ENCODE data around the gene EQTN. TPM values are rescaled to one million over a fixed set of nuclear protein-coding genes. Genes with fewer than 3 reads are reported as not detected.

Gene EQTN
- total RNA-seq, 1 experiment from 2014 or later, result not detected

DNA sequence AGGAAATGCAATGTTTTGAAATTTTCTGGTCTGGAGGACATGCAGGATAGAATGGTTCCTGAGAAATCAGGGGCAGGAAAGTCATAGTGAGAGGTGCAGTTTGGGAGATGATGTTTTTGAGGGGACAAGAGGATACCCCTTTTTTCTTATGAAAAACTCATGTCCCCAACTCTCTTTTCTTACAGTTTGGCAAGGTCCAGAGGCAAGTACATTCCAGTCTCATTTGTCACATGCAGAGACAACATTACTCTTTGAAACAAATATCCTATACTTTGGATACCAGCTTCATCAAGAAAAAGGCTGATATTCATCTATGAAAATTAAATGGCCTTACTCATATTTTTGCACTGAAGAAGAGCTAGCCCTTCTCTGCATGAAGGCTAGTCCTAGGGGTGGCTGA lies 48.2 kb downstream of the EQTN start:
- no peaks in the 10 kb centered on the region for H3K36me3 ChIP-seq (ENCODE audit: control insufficient read depth in 1 of 2, insufficient read depth in 2 of 2, low read length in 2 of 2)
- ATAC-seq, result no peak
- intact Hi-C loops (cut with micrococcal nuclease), result no loop called here
- peaks cover 0 to 4% of the 10 kb centered on the region in 2 experiments; a peak in 2 of 4 replicates for H3K4me1 ChIP-seq (ENCODE audit: control insufficient read depth in 1 of 2, insufficient read depth in 2 of 2, low read length in 2 of 2)
- no peak overlapping the region for H3K9ac ChIP-seq (ENCODE audit: low read length)
- H2AFZ ChIP-seq (ENCODE audit: low read depth, low read length, poor library complexity, severe bottlenecking), result no peak overlapping the region
- H3K9me2 ChIP-seq (ENCODE audit: insufficient read depth), result no peaks in the 10 kb centered on the region
- no peak overlapping the region for H3K4me2 ChIP-seq (ENCODE audit: low read length)
- ChIA-PET RAD21 (ENCODE audit: low non-redundant PET in 1 of 2, low total read pairs in 2 of 2, uncharacterized antibody in 2 of 2, unreplicated experiment in 2 of 2) (no interaction called here), POLR2A (no interaction called here), CTCF (no interaction called here)
- no peaks in the 10 kb centered on the region for H3K79me2 ChIP-seq (ENCODE audit: insufficient read depth, low read length)
- no peaks in the 10 kb centered on the region for H4K20me1 ChIP-seq (ENCODE audit: insufficient read depth)
- TF ChIP-seq EZH2phosphoT487 (IDR thresholded peaks at IDR 0.05; ENCODE audit: borderline replicate concordance), result no peak
- no peak for TF ChIP-seq SP1 (IDR thresholded peaks at IDR 0.05; ENCODE audit: low read depth)
- no peak for TF ChIP-seq SRF (IDR thresholded peaks at IDR 0.05; ENCODE audit: low read depth)
- no peak for TF ChIP-seq ZFX (IDR thresholded peaks at IDR 0.05)
- TF ChIP-seq YY1 (IDR thresholded peaks at IDR 0.05; ENCODE audit: extremely low read depth, insufficient replicate concordance, low read depth, low read length), result no peak
- TF ChIP-seq RAD21 (IDR thresholded peaks at IDR 0.05; ENCODE audit: low read depth), result no peak
- no peak for TF ChIP-seq FOSL1 (IDR thresholded peaks at IDR 0.05; ENCODE audit: low read depth)
- no peak for TF ChIP-seq ELF1 (IDR thresholded peaks at IDR 0.05; ENCODE audit: borderline replicate concordance, low read depth)
- TF ChIP-seq JUND (IDR thresholded peaks at IDR 0.05), result no peak
- no peak for TF ChIP-seq EZH2 (IDR thresholded peaks at IDR 0.05)
- no peak for TF ChIP-seq CEBPB (IDR thresholded peaks at IDR 0.05; ENCODE audit: low read depth)
- no peak for TF ChIP-seq SIN3A (IDR thresholded peaks at IDR 0.05; ENCODE audit: low read depth)
- TF ChIP-seq CBX3 (IDR thresholded peaks at IDR 0.05; ENCODE audit: low read depth), result no peak
- TF ChIP-seq, protein P1, sequence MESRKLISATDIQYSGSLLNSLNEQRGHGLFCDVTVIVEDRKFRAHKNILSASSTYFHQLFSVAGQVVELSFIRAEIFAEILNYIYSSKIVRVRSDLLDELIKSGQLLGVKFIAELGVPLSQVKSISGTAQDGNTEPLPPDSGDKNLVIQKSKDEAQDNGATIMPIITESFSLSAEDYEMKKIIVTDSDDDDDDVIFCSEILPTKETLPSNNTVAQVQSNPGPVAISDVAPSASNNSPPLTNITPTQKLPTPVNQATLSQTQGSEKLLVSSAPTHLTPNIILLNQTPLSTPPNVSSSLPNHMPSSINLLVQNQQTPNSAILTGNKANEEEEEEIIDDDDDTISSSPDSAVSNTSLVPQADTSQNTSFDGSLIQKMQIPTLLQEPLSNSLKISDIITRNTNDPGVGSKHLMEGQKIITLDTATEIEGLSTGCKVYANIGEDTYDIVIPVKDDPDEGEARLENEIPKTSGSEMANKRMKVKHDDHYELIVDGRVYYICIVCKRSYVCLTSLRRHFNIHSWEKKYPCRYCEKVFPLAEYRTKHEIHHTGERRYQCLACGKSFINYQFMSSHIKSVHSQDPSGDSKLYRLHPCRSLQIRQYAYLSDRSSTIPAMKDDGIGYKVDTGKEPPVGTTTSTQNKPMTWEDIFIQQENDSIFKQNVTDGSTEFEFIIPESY (IDR thresholded peaks at IDR 0.05; ENCODE audit: extremely low read depth, insufficient replicate concordance, low read length), result no peak
- TF ChIP-seq, protein P2, sequence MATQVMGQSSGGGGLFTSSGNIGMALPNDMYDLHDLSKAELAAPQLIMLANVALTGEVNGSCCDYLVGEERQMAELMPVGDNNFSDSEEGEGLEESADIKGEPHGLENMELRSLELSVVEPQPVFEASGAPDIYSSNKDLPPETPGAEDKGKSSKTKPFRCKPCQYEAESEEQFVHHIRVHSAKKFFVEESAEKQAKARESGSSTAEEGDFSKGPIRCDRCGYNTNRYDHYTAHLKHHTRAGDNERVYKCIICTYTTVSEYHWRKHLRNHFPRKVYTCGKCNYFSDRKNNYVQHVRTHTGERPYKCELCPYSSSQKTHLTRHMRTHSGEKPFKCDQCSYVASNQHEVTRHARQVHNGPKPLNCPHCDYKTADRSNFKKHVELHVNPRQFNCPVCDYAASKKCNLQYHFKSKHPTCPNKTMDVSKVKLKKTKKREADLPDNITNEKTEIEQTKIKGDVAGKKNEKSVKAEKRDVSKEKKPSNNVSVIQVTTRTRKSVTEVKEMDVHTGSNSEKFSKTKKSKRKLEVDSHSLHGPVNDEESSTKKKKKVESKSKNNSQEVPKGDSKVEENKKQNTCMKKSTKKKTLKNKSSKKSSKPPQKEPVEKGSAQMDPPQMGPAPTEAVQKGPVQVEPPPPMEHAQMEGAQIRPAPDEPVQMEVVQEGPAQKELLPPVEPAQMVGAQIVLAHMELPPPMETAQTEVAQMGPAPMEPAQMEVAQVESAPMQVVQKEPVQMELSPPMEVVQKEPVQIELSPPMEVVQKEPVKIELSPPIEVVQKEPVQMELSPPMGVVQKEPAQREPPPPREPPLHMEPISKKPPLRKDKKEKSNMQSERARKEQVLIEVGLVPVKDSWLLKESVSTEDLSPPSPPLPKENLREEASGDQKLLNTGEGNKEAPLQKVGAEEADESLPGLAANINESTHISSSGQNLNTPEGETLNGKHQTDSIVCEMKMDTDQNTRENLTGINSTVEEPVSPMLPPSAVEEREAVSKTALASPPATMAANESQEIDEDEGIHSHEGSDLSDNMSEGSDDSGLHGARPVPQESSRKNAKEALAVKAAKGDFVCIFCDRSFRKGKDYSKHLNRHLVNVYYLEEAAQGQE (IDR thresholded peaks at IDR 0.05; ENCODE audit: low read depth), result no peak
- no peak overlapping the region for H3K27ac ChIP-seq (ENCODE audit: low read depth, low read length)
- H3K27me3 ChIP-seq (ENCODE audit: insufficient read depth, low read length), result no peaks in the 10 kb centered on the region
- no TSS peak for BruUV-seq (replicated peaks)
- no peak for DNase-seq (ENCODE audit: low read depth, low spot score)
- no peaks in the 10 kb centered on the region for H3K9me3 ChIP-seq (ENCODE audit: control insufficient read depth in 1 of 2, insufficient read depth in 1 of 2, low read depth in 1 of 2, low read length in 2 of 2)
- H3K4me3 ChIP-seq (replicated peaks in 1 of 2; ENCODE audit: low read depth in 1 of 2, low read length in 2 of 2), result no peak overlapping the region

Data from HCT116 (cell line).